IMR-90 (cell line): ENCODE measurements around the gene CFAP58. TPM values are rescaled to one million over a fixed set of nuclear protein-coding genes. Genes with fewer than 3 reads are reported as not detected.

Experiments used
- ATAC-seq: fragments of 200-7000 bp; cut with Tn5 transposase; 2 replicates; pipeline ENCODE4 v1.9.1; 2020; ENCODE audit warnings: low read depth, mild to moderate bottlenecking, moderate library complexity
- BruUV-seq: library from RNA; stranded (reverse); fragments of 400-500 nt; replicated peaks from 2 replicates; lab custom pipeline; 2021; lab: Mats Ljungman, UMichigan
- CTCF ChIA-PET: fragments of 300-600 bp; formaldehyde crosslinking; extraction: SDS; loops from one replicate; lab custom pipeline; 2021; ENCODE audit warnings: antibody characterized with exemption; lab: Yijun Ruan, JAX
- POLR2A ChIA-PET: fragments of 300-600 bp; sonication (Branson Sonifier 250); formaldehyde crosslinking; loops from one replicate; lab custom pipeline; 2022; ENCODE audit warnings: antibody characterized with exemption; ENCODE audit not compliant: unreplicated experiment; lab: Charles Lee
- DNase-seq: peaks from one replicate; pipeline ENCODE4 v3.0.0; 2013
- H2AFZ ChIP-seq: replicated peaks from 2 replicates; pipeline ENCODE3; 2013; ENCODE audit warnings: low read length, mild to moderate bottlenecking; ENCODE audit not compliant: poor library complexity
- H2AK5ac ChIP-seq: 2 replicates; pipeline ENCODE4 v1.6.1; 2013; ENCODE audit warnings: low read depth, low read length, inconsistent platforms
- H2AK9ac ChIP-seq: replicated peaks from 2 replicates; pipeline ENCODE3; 2013; ENCODE audit warnings: mild to moderate bottlenecking, low read depth, low read length, moderate library complexity; ENCODE audit not compliant: poor library complexity
- H2BK120ac ChIP-seq: 2 replicates; pipeline ENCODE4 v1.6.1; 2013; ENCODE audit warnings: low read depth, low read length, inconsistent platforms
- H2BK15ac ChIP-seq: 3 replicates; pipeline ENCODE4 v1.6.1; 2013; ENCODE audit warnings: low read depth, low read length, inconsistent platforms
- H2BK20ac ChIP-seq: 2 replicates; pipeline ENCODE4 v1.6.1; 2013; ENCODE audit warnings: low read depth, mild to moderate bottlenecking, inconsistent platforms, low read length, moderate library complexity
- H2BK5ac ChIP-seq: 2 replicates; pipeline ENCODE4 v1.6.1; 2013; ENCODE audit warnings: mild to moderate bottlenecking, low read depth, low read length, inconsistent platforms; ENCODE audit not compliant: poor library complexity, severe bottlenecking
- H3K14ac ChIP-seq: replicated peaks from 2 replicates; pipeline ENCODE4 v1.6.1; 2013; ENCODE audit warnings: low read depth, low read length, inconsistent platforms
- H3K18ac ChIP-seq: 2 replicates; pipeline ENCODE4 v1.6.1; 2013; ENCODE audit warnings: low read depth, low read length, control low read depth
- H3K23ac ChIP-seq: 2 replicates; pipeline ENCODE4 v1.6.1; 2013; ENCODE audit warnings: low read depth, low read length, inconsistent platforms
- H3K27ac ChIP-seq: 2 replicates; pipeline ENCODE4 v1.5.1; 2013; ENCODE audit warnings: mild to moderate bottlenecking, control low read depth, low read length; ENCODE audit not compliant: insufficient read depth
- H3K27me3 ChIP-seq: 2 replicates; pipeline ENCODE4 v1.6.1; 2013; ENCODE audit warnings: low read length; ENCODE audit not compliant: control insufficient read depth, insufficient read depth
- H3K36me3 ChIP-seq: 2 replicates; pipeline ENCODE4 v1.6.1; 2013; ENCODE audit warnings: low read length, mixed read lengths; ENCODE audit not compliant: control insufficient read depth, insufficient read depth
- H3K4ac ChIP-seq: 2 replicates; pipeline ENCODE4 v1.6.1; 2013; ENCODE audit warnings: low read depth, low read length, inconsistent platforms
- H3K4me1 ChIP-seq: 2 replicates; pipeline ENCODE4 v1.6.1; 2013; ENCODE audit warnings: low read length, mixed read lengths; ENCODE audit not compliant: control insufficient read depth, insufficient read depth
- H3K4me2 ChIP-seq: 2 replicates; pipeline ENCODE4 v1.6.1; 2013; ENCODE audit warnings: low read depth, mild to moderate bottlenecking, control low read depth, low read length, moderate library complexity
- H3K4me3 ChIP-seq: 2 replicates; pipeline ENCODE4 v1.5.1; 2013; ENCODE audit warnings: low read depth, mild to moderate bottlenecking, control low read depth, low read length, moderate library complexity; ENCODE audit not compliant: insufficient read depth
- H3K56ac ChIP-seq: 2 replicates; pipeline ENCODE4 v1.6.1; 2013; ENCODE audit warnings: low read length, inconsistent platforms; ENCODE audit not compliant: insufficient read depth; ENCODE audit errors: extremely low read depth
- H3K79me1 ChIP-seq, 2 experiments: 2 replicates each; pipeline ENCODE4 v1.6.1; 2013; ENCODE audit warnings: low read length in 2 of 2, inconsistent platforms in 1 of 2, low read depth in 1 of 2
- H3K9ac ChIP-seq: 2 replicates; pipeline ENCODE4 v1.6.1; 2013; ENCODE audit warnings: low read depth, low read length, control low read depth
- H3K9me1 ChIP-seq: 2 replicates; pipeline ENCODE4 v1.6.1; 2013; ENCODE audit warnings: low read length, inconsistent platforms; ENCODE audit not compliant: insufficient read depth
- H3K9me3 ChIP-seq: 2 replicates; pipeline ENCODE4 v1.6.1; 2013; ENCODE audit warnings: low read length; ENCODE audit not compliant: control insufficient read depth, insufficient read depth
- H4K20me1 ChIP-seq: 2 replicates; pipeline ENCODE4 v1.6.1; 2013; ENCODE audit warnings: low read length, inconsistent platforms; ENCODE audit not compliant: insufficient read depth
- H4K5ac ChIP-seq: 2 replicates; pipeline ENCODE4 v1.6.1; 2013; ENCODE audit warnings: mild to moderate bottlenecking, low read depth, low read length, control low read depth
- H4K8ac ChIP-seq, 2 experiments: 2 replicates each; pipeline ENCODE4 v1.6.1; 2013; ENCODE audit warnings: low read depth in 2 of 2, low read length in 2 of 2, control low read depth in 1 of 2, inconsistent platforms in 1 of 2
- H4K91ac ChIP-seq: 2 replicates; pipeline ENCODE4 v1.6.1; 2013; ENCODE audit warnings: low read depth, low read length, inconsistent platforms; ENCODE audit not compliant: insufficient read depth
- BHLHE40 ChIP-seq: fragments of 150-350 bp; IDR thresholded peaks from 2 replicates; pipeline ENCODE4 v1.6.1; 2016; ENCODE audit warnings: mild to moderate bottlenecking, low read depth, low read length
- CEBPB ChIP-seq: IDR thresholded peaks from 2 replicates; pipeline ENCODE4 v1.6.1; 2012; ENCODE audit warnings: low read depth, low read length, improper control_type of control experiment
- ELK1 ChIP-seq: fragments of 150-350 bp; IDR thresholded peaks from 2 replicates; pipeline ENCODE4 v1.6.1; 2016; ENCODE audit warnings: low read depth, mild to moderate bottlenecking, low read length, moderate library complexity, borderline replicate concordance
- MAFK ChIP-seq: IDR thresholded peaks from 2 replicates; pipeline ENCODE4 v1.6.1; 2012; ENCODE audit warnings: low read depth, low read length, improper control_type of control experiment
- MAZ ChIP-seq: IDR thresholded peaks from 2 replicates; pipeline ENCODE4 v1.6.1; 2012; ENCODE audit warnings: low read depth, mild to moderate bottlenecking, low read length, improper control_type of control experiment, moderate library complexity, borderline replicate concordance
- MXI1 ChIP-seq: IDR thresholded peaks from 2 replicates; pipeline ENCODE4 v1.6.1; 2012; ENCODE audit warnings: low read depth, mild to moderate bottlenecking, low read length, moderate library complexity, borderline replicate concordance
- WGBS, 2 experiments: methylation state at CpG; one replicate each; pipeline versions ENCODE4 v1.1.5 to v1.1.7; 2013; ENCODE audit warnings: missing lambda C conversion rate in 2 of 2; ENCODE audit not compliant: insufficient read length in 1 of 2; ENCODE audit errors: extremely low coverage in 2 of 2; 5-methylcytosine and 5-hydroxymethylcytosine counted together
- dilution Hi-C: fragments of 300-500 bp; cut with HindIII; formaldehyde crosslinking; loops from one replicate; pipeline ENCODE4 v1.14.3; 2018; ENCODE audit warnings: low sequenced_read_pairs; ENCODE audit not compliant: unreplicated experiment
- in situ Hi-C: fragments of 300-500 bp; cut with MboI; formaldehyde crosslinking; loops from 3 replicates; pipeline ENCODE4 v1.14.3; 2019; ENCODE audit warnings: low sequenced_read_pairs, inconsistent platforms, mixed read lengths
- intact Hi-C: fragments of 100-400 bp; cut with micrococcal nuclease; formaldehyde crosslinking; loops from 2 replicates; pipeline ENCODE4 v1.10.0; 2022
- polyA plus RNA-seq, 3 experiments: library from polyadenylated mRNA; depleted of rRNA; stranded (reverse); fragments of >200 nt; gene quantifications; 2 replicates each; pipeline ENCODE4 v1.2.3, GENCODE V29; 2012; ENCODE audit warnings: low replicate concordance in 1 of 3
- total RNA-seq: library from RNA; depleted of rRNA; stranded (reverse); fragments of >200 nt; gene quantifications from 2 replicates; pipeline ENCODE4 v1.2.3, GENCODE V29; 2012

CFAP58 gene
- total and polyA plus RNA-seq, 2 of the 4 experiments (the other 2 are of a cell fraction): 0.36 to 0.72 TPM

- intact Hi-C loops: no loop called here
- in situ Hi-C loops: no loop called here
- Histone ChIP-seq H3K9me1 (peaks cover 68% of the 10 kb centered on the region), H3K56ac (no peak overlapping the region), H4K20me1 (peaks cover 98% of the 10 kb centered on the region), H4K91ac (no peak overlapping the region), H2AFZ (no peak overlapping the region), H3K14ac (peak overlapping the region; percentile 10; the same call in 1 of the 2 replicates), H4K5ac (no peak overlapping the region), H3K18ac (no peak overlapping the region), H3K4me2 (no peak overlapping the region), H2AK9ac (no peak overlapping the region), H2BK20ac (no peak overlapping the region), H4K8ac (no peak overlapping the region; a peak in 1 of 4 replicates), H3K36me3 (no peaks in the 10 kb centered on the region; the same call in 1 of the 2 replicates), H3K23ac (peak overlapping the region; percentile 51; the same call in 1 of the 2 replicates), H3K4me1 (peaks cover 42% of the 10 kb centered on the region), H3K79me1 (peaks cover 6 to 90% of the 10 kb centered on the region in 2 experiments; a peak in 3 of 4 replicates), H3K27ac (no peak overlapping the region), H3K9ac (no peak overlapping the region), H2BK5ac (no peak overlapping the region), H3K9me3 (no peaks in the 10 kb centered on the region), H3K4me3 (no peak overlapping the region), H2BK120ac (no peak overlapping the region), H2AK5ac (0 out of 2 replicates have a peak overlapping the region, but pooled peaks have one; percentile 15), H2BK15ac (no peak overlapping the region), H3K4ac (no peak overlapping the region), H3K27me3 (no peaks in the 10 kb centered on the region)
- POLR2A ChIA-PET: no interaction called here
- no peak for TF ChIP-seq MAZ
- no peak for TF ChIP-seq MXI1
- no peak for TF ChIP-seq BHLHE40
- no peak for TF ChIP-seq CEBPB
- no peak for TF ChIP-seq MAFK
- no peak for TF ChIP-seq ELK1
- WGBS, 2 experiments: 58% methylated on average over 2 of the region's 8 CpGs; no CpG with 5 or more reads in 1 of the 2 experiments
- DNase-seq: no peak
- dilution Hi-C loops: no loop called here
- ATAC-seq: no peak
- no TSS peak for BruUV-seq
- CTCF ChIA-PET: interaction anchor here (0.7 to 1.0 kb wide), 4 partner anchors 8 to 15 kb away, joined by 3 read pairs; no protein-coding TSS in a partner anchor
These were observed 31.8 kb upstream of the CFAP58 start for GRCh38 chr10:104321725-104322415.
